C4-2B (cell line): Measurements from ENCODE around the gene TSSK2.

Experiments
- H3K27ac ChIP-seq: fragments of 450-650 bp; 2 replicates; pipeline ENCODE4 v1.5.1; 2017
- CTCF ChIP-seq: fragments of 450-650 bp; conservative IDR thresholded peaks from 2 replicates; pipeline ENCODE4 v1.5.1; 2017; ENCODE audit warnings: mild to moderate bottlenecking
- ZFX ChIP-seq: fragments of 450-650 bp; IDR thresholded peaks from 2 replicates; pipeline ENCODE4 v1.6.1; 2017

Gene TSSK2

DNA sequence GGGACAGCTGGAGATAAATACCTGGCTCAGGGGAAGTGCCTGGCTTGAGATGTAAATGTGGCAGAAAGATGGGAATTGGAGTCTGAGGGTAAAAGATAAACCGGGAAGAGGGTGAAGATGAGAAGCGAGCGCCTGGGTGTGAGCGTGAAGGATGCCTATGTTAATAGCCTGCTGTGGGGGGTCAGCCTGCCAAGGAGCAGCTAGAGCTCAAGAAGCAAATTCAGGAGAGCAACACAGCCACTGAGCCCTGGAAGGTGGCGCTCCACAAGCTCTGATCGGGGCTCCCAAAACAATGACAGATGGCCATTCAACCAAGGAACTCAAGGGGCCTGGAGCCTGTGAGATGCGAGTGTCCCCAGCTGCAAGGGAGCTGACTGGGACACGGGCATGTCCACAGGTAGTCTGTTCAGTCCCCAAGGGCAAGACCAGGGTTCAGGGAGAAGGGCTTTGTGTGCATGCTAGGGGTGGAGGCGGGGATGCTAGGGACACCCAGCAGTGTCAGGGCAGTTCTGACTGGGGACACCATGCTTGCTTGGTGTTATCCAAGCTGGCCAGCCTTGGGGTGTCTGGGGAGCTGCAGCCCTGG, 16.2 kb downstream of the TSSK2 start:
- no peak overlapping the region for H3K27ac ChIP-seq
- TF ChIP-seq ZFX (no peak), CTCF (no peak)

GRCh38 chr22:19148417-19149046, 17.4 kb downstream of the TSSK2 start:
- TF ChIP-seq ZFX (no peak), CTCF (no peak)

DNA sequence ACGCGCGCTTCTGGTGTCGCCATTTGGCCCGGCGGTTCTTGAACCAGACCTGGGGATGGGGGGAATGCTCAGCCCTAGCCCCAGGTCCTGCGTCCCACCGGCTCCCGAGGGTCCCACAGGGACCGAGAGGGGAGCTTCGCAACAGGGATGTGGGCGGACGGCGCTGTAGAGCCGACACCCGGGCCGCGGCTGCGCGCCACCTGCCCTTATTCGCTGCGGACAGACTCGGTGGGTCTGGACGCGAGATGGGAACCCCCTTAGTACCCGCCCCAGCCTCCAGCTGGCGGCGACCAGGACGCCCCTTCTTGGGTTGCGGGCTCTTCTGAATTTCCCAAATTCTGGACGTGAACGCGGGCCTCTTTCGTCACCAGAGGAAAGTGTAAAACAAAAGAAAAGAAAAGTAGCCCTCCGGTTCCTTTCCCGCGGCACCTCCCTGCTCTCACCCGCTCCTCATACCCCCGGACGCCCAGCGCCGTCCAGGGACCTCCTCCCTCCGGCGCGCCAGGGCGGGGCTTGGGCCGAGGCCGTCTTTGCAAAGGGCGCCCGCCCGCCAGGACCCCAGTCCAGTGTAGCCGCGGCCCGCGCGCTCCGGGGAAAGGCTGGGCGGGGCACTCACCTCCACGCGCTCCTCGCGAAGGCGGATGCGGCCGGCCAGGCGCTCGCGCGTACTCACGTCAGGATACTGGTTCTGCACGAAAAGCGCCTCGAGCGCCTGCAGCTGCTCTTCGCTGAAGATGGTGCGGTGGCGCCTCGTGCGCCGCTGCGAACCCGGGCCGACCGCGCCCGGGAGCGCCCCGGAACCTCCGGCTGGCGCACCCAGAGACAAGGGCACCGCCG, 18.2 kb downstream of the TSSK2 start:
- TF ChIP-seq CTCF, result no peak
- TF ChIP-seq ZFX, result no peak
- H3K27ac ChIP-seq, result no peak overlapping the region

More at GRCh38 chr22:19148417-19149046, 17.4 kb downstream of the TSSK2 start:
- no peak overlapping the region for H3K27ac ChIP-seq

DNA sequence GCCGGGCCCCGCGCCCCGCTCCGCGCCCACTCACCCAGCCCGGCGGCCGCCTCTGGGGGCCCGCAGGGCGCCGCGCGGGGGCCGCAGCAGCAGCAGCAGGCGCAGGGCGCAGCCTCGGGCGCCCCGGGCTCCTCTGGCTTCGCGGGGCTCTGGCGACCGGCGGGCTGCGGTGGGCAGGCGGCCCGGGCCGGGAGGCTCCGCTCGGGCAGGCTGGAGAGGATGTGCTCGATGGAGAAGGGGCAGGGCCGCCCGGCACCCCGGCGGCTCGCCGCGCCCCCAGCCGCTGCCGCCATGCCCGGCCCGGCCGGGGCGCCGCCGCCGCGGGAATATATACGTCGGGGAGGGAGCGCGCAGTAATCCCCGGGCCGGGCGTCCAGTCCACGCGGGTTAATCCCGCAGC, 18.9 kb downstream of the TSSK2 start, which contains the start of gene GSC2:
Gene GSC2 (minus strand): TSS at position 302 of the 400 bp plus-strand sequence. CDS start 9 bp downstream, at position 293.
- no peak for TF ChIP-seq CTCF
- no peak for TF ChIP-seq ZFX
- H3K27ac ChIP-seq, result no peak within 1 kb of the TSS

DNA sequence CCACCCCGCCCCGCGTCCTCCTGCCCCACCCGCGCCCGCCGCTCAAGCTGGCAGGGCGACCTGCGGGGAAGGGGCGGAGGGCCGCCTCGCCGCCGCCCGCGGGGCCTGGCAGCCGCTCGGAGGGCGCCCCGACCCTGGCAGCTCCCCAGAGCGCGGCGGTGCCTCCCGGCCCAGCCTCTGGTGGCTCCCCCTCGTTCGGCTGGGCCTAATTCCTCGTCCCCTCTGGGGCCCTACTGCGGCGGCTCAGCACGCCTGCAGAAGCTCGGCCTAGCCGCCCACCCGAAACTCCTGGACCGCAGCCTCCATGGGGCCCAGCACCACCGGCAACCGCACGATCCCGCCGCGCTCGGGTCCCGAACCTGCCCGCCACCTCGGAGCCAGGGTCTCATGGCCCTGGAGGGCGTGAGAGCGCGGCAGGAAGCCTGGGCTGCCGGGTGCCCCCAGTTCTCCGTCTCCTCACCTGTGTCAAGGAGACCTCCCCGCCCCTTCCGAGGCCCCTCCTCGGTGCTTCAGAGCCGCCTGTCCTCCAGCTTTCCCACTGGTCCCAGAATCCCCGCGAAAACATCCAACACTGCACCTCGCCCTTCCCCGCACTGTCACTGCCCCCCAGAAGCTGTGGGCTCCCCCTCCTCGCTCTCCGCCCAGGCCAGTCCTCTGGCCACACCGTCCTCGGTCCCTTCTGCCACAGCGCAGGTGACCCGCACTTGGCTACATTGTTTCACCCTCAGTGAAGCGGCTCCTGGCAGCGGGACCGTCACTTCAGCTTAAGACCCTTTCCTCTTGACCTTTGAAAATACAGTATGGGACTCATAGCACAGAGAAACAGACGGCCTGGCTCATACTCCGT, 19.6 kb downstream of the TSSK2 start:
- no peak overlapping the region for H3K27ac ChIP-seq
- TF ChIP-seq ZFX, result no peak
- no peak for TF ChIP-seq CTCF

- H3K27ac ChIP-seq, result no peak overlapping the region
- TF ChIP-seq ZFX (no peak), CTCF (no peak)
Observed at GRCh38 chr22:19151329-19152191, 20.5 kb downstream of the TSSK2 start.
